HAP-1 (cell line): ENCODE measurements around the gene MZT2B.
A peak's percentile ranks its signal among the peaks of the same experiment; 100 is the strongest.
"Not testable (repeated sequence)": the region's sequence is repeated elsewhere in the genome, so short reads cannot be mapped to it uniquely, and the experiment has no call there.

Source experiments
- DNase-seq, 2 experiments: peaks; one replicate each; pipeline ENCODE4 v3.0.0-alpha.2; 2016 to 2020; ENCODE audit warnings: low spot score in 2 of 2
- H3K27me3 ChIP-seq: fragments of 250-450 bp; sonication (Bioruptor Pico); 2 replicates; pipeline ENCODE4 v1.5.1; 2020; ENCODE audit warnings: low read depth, mild to moderate bottlenecking, moderate library complexity
- H3K36me3 ChIP-seq: fragments of 250-450 bp; sonication (Bioruptor Pico); replicated peaks from 2 replicates; pipeline ENCODE4 v1.5.1; 2020; ENCODE audit warnings: mild to moderate bottlenecking
- H3K4me1 ChIP-seq: fragments of 250-450 bp; sonication (Bioruptor Pico); 2 replicates; pipeline ENCODE4 v1.5.1; 2020; ENCODE audit warnings: mild to moderate bottlenecking
- H3K4me3 ChIP-seq: fragments of 250-450 bp; sonication (Bioruptor Pico); 2 replicates; pipeline ENCODE4 v1.5.1; 2020; ENCODE audit warnings: mild to moderate bottlenecking, moderate library complexity
- H3K9me3 ChIP-seq: fragments of 250-450 bp; sonication (Bioruptor Pico); 2 replicates; pipeline ENCODE4 v1.5.1; 2020; ENCODE audit warnings: mild to moderate bottlenecking, moderate library complexity
- in situ Hi-C: fragments of 300-500 bp; cut with MboI; formaldehyde crosslinking; loops from 3 replicates; pipeline ENCODE4 v1.14.3; 2020; ENCODE audit warnings: low sequenced_read_pairs, inconsistent platforms, mixed read lengths

The MZT2B gene

DNA sequence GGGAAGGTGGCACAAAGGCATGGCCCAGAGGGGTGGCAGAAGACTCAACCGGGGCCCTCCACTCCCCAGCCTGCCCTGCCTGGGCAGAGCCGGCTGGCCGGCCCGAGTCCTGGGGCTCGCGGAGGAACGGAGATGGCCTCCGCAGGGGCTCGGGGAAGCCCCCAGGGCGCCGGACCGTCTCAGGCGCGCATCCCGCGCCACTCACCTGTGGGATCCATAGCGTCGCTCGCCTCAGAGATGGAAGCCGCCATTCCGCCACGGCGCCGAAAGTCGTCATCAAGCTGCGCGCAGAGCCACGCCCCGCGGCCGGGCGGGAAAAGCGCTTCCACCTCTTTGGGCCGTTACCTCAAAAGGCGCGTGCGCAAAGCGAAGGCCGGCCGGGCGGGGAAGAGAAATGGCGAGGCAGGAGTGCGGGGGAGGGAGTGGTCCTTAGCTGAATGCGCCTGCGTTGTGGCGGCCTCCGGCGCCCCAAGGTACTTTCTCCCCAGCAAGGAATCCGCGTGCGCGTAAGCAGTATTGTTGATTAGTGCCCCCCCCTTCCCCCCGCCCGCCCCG is 660 bp upstream of the MZT2B start, which contains the start of gene SMPD4:
Gene SMPD4 (minus strand): TSS at position 278 of the 555 bp plus-strand sequence. CDS start 5,010 bp downstream, outside the sequence.
- no peaks in the 10 kb centered on the region for H3K4me1 ChIP-seq
- H3K9me3 ChIP-seq, result no peaks in the 10 kb centered on the region
- peak within 1 kb of the TSS; percentile 94 for H3K4me3 ChIP-seq
- peak; percentile 86 to 97 for DNase-seq
- H3K36me3 ChIP-seq, result peaks cover 6% of the 10 kb centered on the region; the same call in 1 of the 2 replicates
- in situ Hi-C loops, result loop anchor here (5.0 to 25.0 kb wide), 2 partner anchors 151 to 906 kb away; partner anchors contain the start of gene FAM168B
- H3K27me3 ChIP-seq, result no peaks in the 10 kb centered on the region

DNA sequence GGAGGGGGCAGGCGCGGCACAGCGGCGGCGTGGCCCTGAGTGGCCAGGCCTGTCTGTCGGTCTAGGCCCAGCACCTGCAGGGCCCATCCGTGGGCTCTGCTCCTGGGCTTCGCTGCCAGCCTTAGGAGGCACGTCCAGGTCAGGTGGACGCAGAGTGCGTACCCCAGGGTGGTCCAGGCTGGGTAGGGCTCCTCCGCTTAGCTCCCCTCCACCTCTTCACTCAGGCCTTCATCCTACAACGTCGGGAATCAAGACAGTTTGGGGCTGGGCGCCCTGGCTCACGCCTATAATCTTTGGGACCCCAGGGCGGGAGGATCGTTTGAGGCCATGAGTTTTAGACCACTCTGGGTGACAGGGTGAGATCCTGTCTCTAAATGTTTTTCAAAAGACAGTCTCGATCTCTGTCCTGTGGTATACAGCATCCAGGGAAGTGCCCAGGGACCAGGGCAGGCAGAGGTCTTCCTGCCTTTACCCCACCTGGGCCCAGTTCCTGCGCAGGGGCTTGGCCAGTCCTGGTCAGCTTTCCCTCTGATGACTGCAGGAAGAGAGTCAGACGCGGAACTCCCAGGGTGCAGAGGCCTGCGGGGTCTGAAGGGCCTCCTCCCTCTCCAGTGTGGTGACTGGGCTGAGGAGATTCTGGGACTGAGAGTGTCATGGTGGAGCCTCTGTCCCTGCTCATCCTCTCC is 907 bp downstream of the MZT2B start:
- H3K4me1 ChIP-seq, H3K9me3 ChIP-seq, H3K27me3 ChIP-seq, H3K36me3 ChIP-seq: not testable (repeated sequence)
- peak in 1 of 2 experiments; percentile 31 for DNase-seq
- in situ Hi-C loops, result loop anchor here (5.0 to 25.0 kb wide), 2 partner anchors 149 to 904 kb away; partner anchors contain the start of gene FAM168B
- peak overlapping the region; percentile 94 for H3K4me3 ChIP-seq

DNA sequence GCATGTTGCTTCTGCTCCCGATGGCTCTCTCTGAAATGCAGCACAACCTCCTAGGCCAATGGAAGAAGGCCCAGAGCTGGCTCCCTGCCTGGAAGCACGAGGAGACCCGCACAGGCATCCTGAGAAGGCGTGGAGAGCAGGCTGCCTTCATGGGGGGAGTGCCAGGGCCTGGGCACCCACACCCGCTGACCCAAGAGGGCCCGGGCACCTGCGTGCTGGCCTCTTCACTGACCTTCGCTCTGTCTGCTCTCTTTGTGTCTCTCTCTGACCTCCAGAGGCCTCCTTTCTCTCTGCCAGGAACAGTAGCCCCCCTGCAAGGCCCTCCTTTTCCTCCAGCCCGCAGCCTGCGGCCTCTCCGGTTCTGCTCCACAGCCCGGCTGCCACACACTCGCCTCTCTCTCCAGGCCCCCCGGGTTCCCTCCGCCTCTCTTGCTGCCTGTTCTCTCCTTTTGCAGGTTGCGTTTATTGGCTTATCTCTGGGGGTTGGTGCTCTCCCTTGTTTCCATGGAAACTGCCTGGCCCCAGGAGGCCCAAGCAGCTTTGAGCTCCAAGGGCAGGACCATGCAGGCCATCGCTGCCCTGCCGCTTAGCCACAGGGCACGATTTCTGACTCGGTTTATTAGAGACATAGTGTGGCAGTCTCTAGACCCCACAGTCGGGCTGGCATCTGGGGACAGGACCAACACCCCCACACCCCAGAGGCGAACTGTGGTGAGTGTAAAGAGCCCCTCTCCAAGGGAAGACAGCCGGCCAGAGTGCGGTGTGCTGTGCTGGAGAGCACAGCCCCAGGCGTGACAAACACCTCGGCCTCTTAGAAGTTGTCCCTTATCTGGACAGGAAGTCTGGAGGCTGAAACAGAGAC is 1.7 kb downstream of the MZT2B start:
- H3K9me3 ChIP-seq, result no peaks in the 10 kb centered on the region
- H3K4me1 ChIP-seq, result no peaks in the 10 kb centered on the region
- peak overlapping the region; percentile 94 for H3K4me3 ChIP-seq
- DNase-seq, result peak; percentile 2 to 44
- H3K27me3 ChIP-seq, result no peaks in the 10 kb centered on the region
- 0 out of 2 replicates have a peak, but pooled peaks cover 3% of the 10 kb centered on the region for H3K36me3 ChIP-seq
- in situ Hi-C loops, result loop anchor here (5.0 to 25.0 kb wide), 2 partner anchors 149 to 904 kb away; partner anchors contain the start of gene FAM168B

DNA sequence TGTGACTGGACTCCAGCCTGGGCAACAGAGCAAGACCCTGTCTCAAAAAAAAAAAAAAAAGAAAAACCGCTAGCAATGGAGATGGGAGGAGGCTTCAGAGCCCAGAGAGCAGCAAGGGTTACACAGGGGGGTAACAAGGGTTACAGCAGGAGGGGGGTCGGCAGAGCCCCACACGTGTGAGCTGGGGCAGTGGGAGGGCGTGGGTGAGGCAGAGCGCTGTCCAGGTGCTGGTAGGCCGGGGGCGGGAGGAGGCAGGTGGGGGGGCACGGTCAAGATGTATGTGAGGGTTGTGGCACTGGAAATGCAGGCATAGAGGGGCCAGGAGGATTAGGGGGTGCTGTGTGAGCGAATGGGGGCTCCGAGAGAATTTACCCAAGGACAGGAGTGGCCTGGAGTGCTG is 3.4 kb downstream of the MZT2B start:
- H3K9me3 ChIP-seq, result no peaks in the 10 kb centered on the region
- in situ Hi-C loops, result loop anchor here (25.0 kb wide), 1 partner anchor 902 kb away; the partner anchor contains the start of gene FAM168B

DNA sequence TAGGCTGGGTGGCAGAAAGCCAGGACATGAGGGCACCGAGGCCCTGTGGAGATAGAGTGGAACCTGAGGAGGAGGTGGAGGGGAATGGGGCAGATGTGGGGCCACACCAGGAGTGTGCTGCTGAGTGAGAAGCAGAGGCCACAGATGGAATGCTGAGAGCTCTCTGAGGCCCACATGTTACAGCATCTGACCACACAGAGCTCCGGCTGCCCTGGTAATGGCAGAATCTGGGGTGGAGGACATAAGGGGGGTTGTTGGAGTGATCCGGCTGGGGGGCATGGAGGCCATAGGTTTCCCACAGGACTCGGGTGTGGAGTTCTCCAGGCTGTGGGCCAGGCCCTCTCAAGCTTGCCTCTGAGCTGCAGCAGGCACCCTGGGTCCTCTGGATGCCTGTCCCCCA is 3.8 kb downstream of the MZT2B start:
- no peak for DNase-seq
- H3K9me3 ChIP-seq, result no peaks in the 10 kb centered on the region
- no peaks in the 10 kb centered on the region for H3K4me1 ChIP-seq
- in situ Hi-C loops, result loop anchor here (25.0 kb wide), 1 partner anchor 901 kb away; the partner anchor contains the start of gene FAM168B
- H3K27me3 ChIP-seq, result no peaks in the 10 kb centered on the region
- H3K4me3 ChIP-seq, result no peak overlapping the region
- 0 out of 2 replicates have a peak, but pooled peaks cover 3% of the 10 kb centered on the region for H3K36me3 ChIP-seq

More for the DNA sequence above, 3.4 kb downstream of the MZT2B start:
- Histone ChIP-seq H3K4me3 (no peak overlapping the region), H3K36me3 (0 out of 2 replicates have a peak, but pooled peaks cover 3% of the 10 kb centered on the region), H3K27me3 (no peaks in the 10 kb centered on the region), H3K4me1 (no peaks in the 10 kb centered on the region)
- DNase-seq, result no peak

DNA sequence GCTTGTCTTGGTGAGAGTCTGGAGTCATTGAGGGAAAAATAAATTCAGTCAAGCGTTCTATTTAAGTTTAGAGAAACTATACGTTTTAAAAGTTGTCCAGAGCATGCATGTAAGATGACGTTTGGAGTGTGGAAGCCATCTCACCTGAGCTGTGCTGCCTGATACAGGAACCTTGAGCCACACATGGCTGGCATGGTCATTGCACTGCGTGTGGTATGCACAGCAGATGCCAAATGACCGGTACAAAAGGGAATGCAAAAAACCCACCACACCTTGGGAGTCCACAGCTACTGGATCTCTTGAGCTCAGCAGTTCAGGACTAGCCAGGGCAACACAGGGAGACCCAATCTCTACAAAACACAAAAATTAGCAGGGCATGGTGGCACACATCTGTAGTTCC is 4.3 kb downstream of the MZT2B start:
- H3K9me3 ChIP-seq, result no peaks in the 10 kb centered on the region
- 0 out of 2 replicates have a peak, but pooled peaks cover 3% of the 10 kb centered on the region for H3K36me3 ChIP-seq
- H3K4me1 ChIP-seq, result no peaks in the 10 kb centered on the region
- no peaks in the 10 kb centered on the region for H3K27me3 ChIP-seq
- in situ Hi-C loops, result loop anchor here (25.0 kb wide), 1 partner anchor 901 kb away; the partner anchor contains the start of gene FAM168B
- H3K4me3 ChIP-seq, result no peak overlapping the region
- no peak for DNase-seq

DNA sequence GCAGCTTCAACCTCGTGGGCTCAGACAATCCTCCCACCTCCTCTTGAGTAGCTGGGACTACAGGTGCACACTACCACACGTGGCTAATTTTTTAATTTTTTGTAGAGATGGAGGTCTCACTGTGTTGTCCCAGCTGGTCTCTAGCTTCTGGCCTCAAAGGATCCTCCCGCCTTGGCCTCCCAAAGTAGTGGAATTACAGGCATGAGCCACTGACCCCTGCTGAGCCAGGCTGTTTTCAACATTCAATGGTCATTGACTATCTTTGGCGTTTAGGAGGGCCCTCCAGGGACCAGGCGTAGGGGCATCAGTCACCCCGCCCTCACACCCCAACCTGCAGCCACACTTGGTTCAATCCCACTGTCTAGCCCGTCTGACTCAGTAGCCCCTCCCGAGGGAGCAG is 5.2 kb downstream of the MZT2B start:
- in situ Hi-C loops, result loop anchor here (25.0 kb wide), 1 partner anchor 900 kb away; the partner anchor contains the start of gene FAM168B
- Histone ChIP-seq H3K27me3 (no peaks in the 10 kb centered on the region), H3K4me1 (no peaks in the 10 kb centered on the region), H3K9me3 (no peaks in the 10 kb centered on the region), H3K36me3 (0 out of 2 replicates have a peak, but pooled peaks cover 3% of the 10 kb centered on the region), H3K4me3 (no peak overlapping the region)
- no peak for DNase-seq

DNA sequence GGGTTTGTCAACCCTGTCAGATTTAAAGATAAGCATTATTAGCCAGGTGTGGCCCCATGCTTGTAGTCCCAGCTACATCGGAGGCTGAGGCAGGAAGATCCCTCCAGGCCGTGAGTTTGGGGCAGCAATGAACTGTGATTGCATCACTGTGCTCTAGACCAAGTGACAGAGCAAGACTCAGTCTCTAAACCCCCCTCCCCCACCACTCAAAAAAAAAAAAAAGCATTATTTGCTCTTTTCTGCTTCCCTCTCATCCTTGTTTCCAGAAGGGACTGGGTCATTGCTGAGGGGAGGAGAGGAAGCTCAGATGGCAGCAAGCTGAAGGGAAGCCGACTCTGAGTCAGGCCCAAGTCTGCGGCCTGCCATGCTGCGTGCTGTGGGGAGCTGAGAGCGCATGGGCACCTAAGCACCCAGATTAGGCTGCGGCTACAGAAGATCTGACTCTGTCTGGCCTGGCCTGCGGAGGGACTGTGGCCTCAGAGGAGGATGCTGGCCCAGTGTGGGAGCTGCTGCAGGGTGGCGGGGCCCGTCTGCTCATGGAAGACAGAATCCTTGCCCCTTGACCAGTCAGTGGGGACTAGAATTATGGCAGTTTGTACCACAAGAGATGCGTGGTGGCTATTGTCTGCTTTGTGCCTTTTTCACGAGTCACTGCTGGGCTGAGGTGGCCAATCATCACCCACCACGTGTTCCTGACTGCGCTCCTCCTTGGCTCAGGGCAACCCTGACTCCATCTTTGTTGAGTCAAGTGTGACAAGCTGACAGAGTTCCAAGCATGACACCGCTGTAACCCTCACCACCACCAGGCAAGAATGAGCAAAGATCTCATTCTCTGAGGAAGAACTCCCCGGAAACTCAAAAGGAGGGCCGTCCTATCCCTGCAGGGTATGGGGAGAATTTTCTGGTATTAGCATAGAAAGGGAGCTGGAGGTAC is 6.1 kb downstream of the MZT2B start:
- DNase-seq, H3K4me3 ChIP-seq, H3K36me3 ChIP-seq, H3K9me3 ChIP-seq, H3K27me3 ChIP-seq, H3K4me1 ChIP-seq: not testable (repeated sequence)
- in situ Hi-C loops, result loop anchor here (25.0 kb wide), 1 partner anchor 899 kb away; the partner anchor contains the start of gene FAM168B

DNA sequence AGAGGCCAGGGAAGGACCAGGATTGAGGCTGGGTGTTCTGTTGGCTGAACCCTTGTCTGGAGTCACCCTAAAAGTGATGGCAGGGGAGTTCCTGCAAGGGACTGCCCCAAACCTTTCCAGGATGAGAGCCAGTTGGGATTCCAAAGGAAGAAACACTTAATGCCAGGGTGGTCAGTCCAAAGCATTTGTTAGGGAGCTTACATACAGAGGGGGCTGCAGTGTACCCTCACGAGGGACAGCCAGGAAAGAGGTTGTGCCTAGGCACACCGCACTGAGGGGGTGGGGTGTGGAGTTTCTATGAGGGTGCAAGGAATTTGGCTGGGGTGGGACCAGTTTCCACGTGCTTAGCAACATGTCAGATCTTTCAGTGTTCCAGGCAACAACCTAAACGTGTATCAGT is 6.9 kb downstream of the MZT2B start:
- not testable (repeated sequence) for H3K27me3 ChIP-seq, H3K9me3 ChIP-seq, H3K36me3 ChIP-seq, H3K4me3 ChIP-seq, H3K4me1 ChIP-seq, DNase-seq
- in situ Hi-C loops, result loop anchor here (25.0 kb wide), 1 partner anchor 898 kb away; the partner anchor contains the start of gene FAM168B

DNA sequence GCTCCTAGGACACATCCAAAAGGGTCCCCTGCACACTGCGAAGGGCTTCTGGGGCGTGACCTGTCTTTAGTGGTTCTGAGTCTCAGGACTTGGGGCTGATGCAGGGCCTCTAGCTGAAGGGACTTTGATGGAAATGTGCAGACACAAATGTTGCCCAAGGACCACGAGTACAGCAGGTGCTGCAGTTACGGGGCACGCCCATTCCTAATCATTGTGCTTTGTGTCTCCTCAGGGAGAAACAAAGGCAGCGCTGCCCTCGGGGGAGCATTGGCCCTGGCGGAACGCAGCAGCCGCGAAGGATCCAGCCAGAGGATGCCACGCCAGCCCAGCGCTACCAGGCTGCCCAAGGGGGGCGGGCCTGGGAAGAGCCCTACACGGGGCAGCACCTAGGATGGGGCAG is 8.2 kb downstream of the MZT2B start:
- H3K4me3 ChIP-seq, result no peak overlapping the region
- no peaks in the 10 kb centered on the region for H3K4me1 ChIP-seq
- no peaks in the 10 kb centered on the region for H3K9me3 ChIP-seq
- no peak for DNase-seq
- H3K36me3 ChIP-seq, result no peaks in the 10 kb centered on the region
- no peaks in the 10 kb centered on the region for H3K27me3 ChIP-seq
- in situ Hi-C loops, result loop anchor here (25.0 kb wide), 1 partner anchor 897 kb away; the partner anchor contains the start of gene FAM168B

DNA sequence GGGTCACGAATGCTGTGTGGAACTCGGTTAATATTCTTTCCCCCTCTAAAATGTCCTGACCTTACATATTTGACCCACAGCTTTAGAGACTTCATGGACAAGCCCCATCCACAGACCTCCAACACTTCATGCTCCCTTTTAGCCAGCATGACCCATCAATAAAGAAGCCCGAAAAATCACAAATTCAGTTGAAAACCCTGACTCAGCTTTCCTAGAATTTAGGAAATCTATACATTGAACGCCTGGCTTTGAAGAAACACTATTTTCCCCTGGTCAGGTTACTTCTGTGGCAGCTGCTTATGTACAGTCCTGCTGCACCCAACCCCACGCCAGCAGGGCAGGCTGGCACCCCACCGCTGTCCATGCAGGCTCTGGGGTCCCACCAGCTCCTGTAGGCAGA is 9.3 kb downstream of the MZT2B start:
- not testable (repeated sequence) for H3K4me3 ChIP-seq, H3K36me3 ChIP-seq, H3K27me3 ChIP-seq, H3K9me3 ChIP-seq, H3K4me1 ChIP-seq, DNase-seq
- in situ Hi-C loops, result loop anchor here (25.0 kb wide), 1 partner anchor 896 kb away; the partner anchor contains the start of gene FAM168B

DNA sequence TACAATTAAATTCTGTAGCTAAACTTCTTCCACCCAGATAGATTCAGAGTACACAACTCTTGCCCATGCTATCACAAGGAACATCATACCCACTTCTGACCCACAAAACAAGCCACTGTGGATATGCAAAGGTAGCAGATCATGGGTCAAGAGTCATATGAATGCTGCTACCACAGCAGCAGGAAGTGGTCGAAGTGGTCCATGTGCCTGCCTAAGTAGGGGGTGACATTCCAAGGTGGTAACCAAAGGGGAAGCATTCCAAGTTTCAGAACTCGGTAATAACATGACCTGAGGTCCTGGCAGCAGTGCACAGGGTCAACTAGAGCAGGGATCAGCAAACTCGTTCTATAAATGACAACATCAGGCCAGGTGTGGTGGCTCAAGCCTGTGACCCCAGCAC is 10.4 kb downstream of the MZT2B start:
- H3K4me3 ChIP-seq, H3K9me3 ChIP-seq, DNase-seq, H3K36me3 ChIP-seq, H3K4me1 ChIP-seq, H3K27me3 ChIP-seq: not testable (repeated sequence)
- in situ Hi-C loops, result loop anchor here (25.0 kb wide), 1 partner anchor 895 kb away; the partner anchor contains the start of gene FAM168B
